Subcutaneous adipose tissue (tissue), 4 donors: Measurements from ENCODE around the gene MYL6B. TPM values are rescaled to one million over a fixed set of nuclear protein-coding genes. Genes with fewer than 3 reads are reported as not detected.

ENCODE experiments used
- CTCF ChIP-seq: fragments of 450-650 bp; IDR thresholded peaks from one replicate; pipeline ENCODE4 v1.5.1; 2016; ENCODE audit warnings: low read depth, mild to moderate bottlenecking, control low read depth, antibody characterized with exemption, moderate library complexity
- total RNA-seq, 4 donors: library from RNA; depleted of rRNA; stranded (reverse); fragments of >200 nt; gene quantifications; one replicate each; pipeline ENCODE4 v1.1.0, GENCODE V29; 2016

The MYL6B gene
- total RNA-seq, 4 donors from 2014 or later = 12.2 to 36.0 (median 24.7) TPM

DNA sequence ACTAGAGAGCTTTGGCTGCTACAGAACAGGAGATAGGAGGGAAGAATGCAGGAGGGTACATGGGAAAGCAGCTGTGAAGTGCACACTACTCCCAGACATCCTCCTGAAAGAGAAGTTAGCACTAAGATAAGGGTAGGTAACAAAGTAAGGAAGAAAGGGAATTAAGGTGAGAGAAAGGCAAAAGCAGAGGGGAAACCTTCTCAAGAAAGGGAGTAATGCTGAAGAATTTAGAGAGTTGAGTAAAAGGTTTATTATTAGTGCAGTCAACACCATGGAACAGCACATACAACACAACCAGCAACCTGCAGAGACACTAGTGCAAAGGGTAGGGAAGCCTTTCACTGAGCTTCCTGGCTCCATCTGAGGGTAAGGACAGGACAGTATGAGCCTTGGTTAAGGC, 51.9 kb downstream of the MYL6B start:
- no peak for TF ChIP-seq CTCF

DNA sequence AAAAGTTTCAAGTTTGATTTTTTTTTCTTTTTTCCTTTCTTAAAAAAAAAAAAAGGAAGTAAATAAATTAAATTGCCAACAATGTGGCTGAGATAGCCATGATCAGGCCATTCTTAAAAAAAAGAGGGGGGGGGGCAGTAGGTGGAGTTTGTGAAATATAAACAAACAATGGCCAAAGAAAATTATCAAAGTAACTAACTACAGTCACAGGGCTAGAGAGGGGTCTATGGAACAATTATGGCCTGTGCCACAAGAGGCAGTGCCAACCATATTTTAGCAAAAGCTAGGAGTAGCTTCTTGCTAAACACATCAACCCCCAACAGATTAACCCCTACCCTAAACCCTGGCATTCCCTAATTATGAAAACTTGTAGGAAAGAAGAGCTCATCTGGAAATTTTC, 53.1 kb downstream of the MYL6B start:
- no peak for TF ChIP-seq CTCF

DNA sequence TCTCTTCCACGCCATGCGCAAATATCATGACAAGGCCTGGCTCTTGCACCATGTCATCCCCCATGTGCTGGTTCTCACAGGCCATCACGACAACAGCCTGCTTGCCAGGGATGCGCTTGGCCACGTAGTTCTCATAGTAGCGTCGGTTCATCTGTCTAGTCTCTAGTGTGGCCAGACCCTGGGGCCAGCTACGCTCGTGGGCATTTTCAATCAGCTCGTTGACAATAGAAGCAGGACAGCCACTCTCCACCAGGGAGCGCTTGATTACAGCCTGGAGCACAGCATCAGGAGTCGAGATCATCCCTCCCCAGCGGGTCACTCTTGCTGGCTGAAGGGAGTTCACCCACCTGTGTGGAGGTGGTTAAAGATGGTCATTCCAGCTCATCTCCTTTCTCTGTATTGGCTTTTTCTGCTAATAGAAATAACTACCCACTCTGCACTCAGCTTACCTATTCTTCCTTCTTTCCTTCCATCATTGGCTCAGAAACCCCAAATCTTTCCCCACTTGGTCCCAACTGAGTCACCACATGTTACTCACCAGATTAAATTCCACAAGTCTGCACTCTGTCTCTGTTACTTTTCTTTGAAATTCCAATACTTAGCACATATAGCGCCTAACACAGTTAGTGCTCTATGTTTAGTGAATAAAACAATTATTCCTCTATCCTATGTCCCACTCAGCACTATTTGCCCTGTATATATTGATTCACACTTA, 54.2 kb downstream of the MYL6B start:
- TF ChIP-seq CTCF = no peak

Other genes starting within 250 kb of the MYL6B start
- gene PYM1, start 224.7 kb upstream of the MYL6B start, total RNA-seq = 10 to 100 TPM; 25.9 to 37.4 (median 31.7) TPM
- gene DGKA, start 221.4 kb upstream of the MYL6B start, total RNA-seq = 10 to 100 TPM; 16.1 to 59.5 (median 23.3) TPM
- 1 to 10 TPM in 2 of 4 donors, not detected in 2; 1.1 to 2.0 TPM for gene PMEL, start 186.5 kb upstream of the MYL6B start, total RNA-seq
- gene CDK2, start 185.8 kb upstream of the MYL6B start, total RNA-seq = 10 to 100 TPM in 1 of 4 donors, 1 to 10 TPM in 3; 7.9 to 14.9 (median 9.0) TPM
- 10 to 100 TPM; 55.4 to 70.9 (median 63.1) TPM for gene RAB5B, start 178.5 kb upstream of the MYL6B start, total RNA-seq
- gene SUOX, start 155.3 kb upstream of the MYL6B start, total RNA-seq = 10 to 100 TPM; 12.9 to 44.5 (median 30.4) TPM
- 10 to 100 TPM in 2 of 4 donors, 1 to 10 TPM in 2; 2.9 to 16.6 (median 7.8) TPM for gene IKZF4, start 131.5 kb upstream of the MYL6B start, total RNA-seq
- gene RPS26, start 110.7 kb upstream of the MYL6B start, total RNA-seq = 100 to 1,000 TPM; 346 to 891 (median 730) TPM
- 1 to 10 TPM in 1 of 4 donors, under 1 TPM in 3; 0.34 to 2.6 (median 0.66) TPM for gene ERBB3, start 72.4 kb upstream of the MYL6B start, total RNA-seq
- 10 to 100 TPM; 60.9 to 99.1 (median 87.1) TPM for gene PA2G4, start 48.0 kb upstream of the MYL6B start, total RNA-seq
- 1,000 to 10,000 TPM; 2,735 to 3,575 (median 3,131) TPM for gene RPL41, start 36.0 kb upstream of the MYL6B start, total RNA-seq
- gene ZC3H10, start 34.3 kb upstream of the MYL6B start, total RNA-seq = 1 to 10 TPM; 3.2 to 5.1 (median 3.5) TPM
- 100 to 1,000 TPM; 147 to 522 (median 280) TPM for gene ESYT1, start 24.3 kb upstream of the MYL6B start, total RNA-seq
- gene MYL6, start 5.8 kb downstream of the MYL6B start, total RNA-seq = 1,000 to 10,000 TPM; 1,882 to 4,580 (median 2,293) TPM
- 100 to 1,000 TPM in 3 of 4 donors, 10 to 100 TPM in 1; 73.6 to 125 (median 118) TPM for gene SMARCC2, start 36.9 kb downstream of the MYL6B start, total RNA-seq
- gene RNF41, start 69.3 kb downstream of the MYL6B start, total RNA-seq = 100 to 1,000 TPM in 1 of 4 donors, 10 to 100 TPM in 3; 64.3 to 101 (median 84.9) TPM
- 10 to 100 TPM; 12.6 to 25.3 (median 19.1) TPM for gene NABP2, start 71.8 kb downstream of the MYL6B start, total RNA-seq
- gene SLC39A5, start 77.5 kb downstream of the MYL6B start, total RNA-seq = not detected
- gene ANKRD52, start 105.8 kb downstream of the MYL6B start, total RNA-seq = 10 to 100 TPM; 14.3 to 24.1 (median 19.9) TPM
- gene COQ10A, start 114.4 kb downstream of the MYL6B start, total RNA-seq = 10 to 100 TPM in 3 of 4 donors, 1 to 10 TPM in 1; 9.3 to 18.3 (median 12.4) TPM
- gene CS, start 147.7 kb downstream of the MYL6B start, total RNA-seq = 100 to 1,000 TPM; 107 to 278 (median 141) TPM
- 10 to 100 TPM; 59.7 to 76.7 (median 64.7) TPM for gene CNPY2, start 163.4 kb downstream of the MYL6B start, total RNA-seq
- gene PAN2, start 181.4 kb downstream of the MYL6B start, total RNA-seq = 10 to 100 TPM; 29.9 to 47.3 (median 31.7) TPM
- gene IL23A, start 186.3 kb downstream of the MYL6B start, total RNA-seq = 1 to 10 TPM in 1 of 4 donors, not detected in 3; 1.0 TPM
- gene STAT2, start 207.5 kb downstream of the MYL6B start, total RNA-seq = 100 to 1,000 TPM in 3 of 4 donors, 10 to 100 TPM in 1; 86.7 to 274 (median 213) TPM
- gene APOF, start 210.3 kb downstream of the MYL6B start, total RNA-seq = not detected